ENCODE measurements around the gene GPC6. TPM values are rescaled to one million over a fixed set of nuclear protein-coding genes. Genes with fewer than 3 reads are reported as not detected.

Gene GPC6
- total and polyA plus RNA-seq, 9 of the 15 experiments (the other 6 are each of a cell fraction or from before 2014, with no cell fraction given) = under 0.01 to 0.20 (median 0.01) TPM; not detected in 4

DNA sequence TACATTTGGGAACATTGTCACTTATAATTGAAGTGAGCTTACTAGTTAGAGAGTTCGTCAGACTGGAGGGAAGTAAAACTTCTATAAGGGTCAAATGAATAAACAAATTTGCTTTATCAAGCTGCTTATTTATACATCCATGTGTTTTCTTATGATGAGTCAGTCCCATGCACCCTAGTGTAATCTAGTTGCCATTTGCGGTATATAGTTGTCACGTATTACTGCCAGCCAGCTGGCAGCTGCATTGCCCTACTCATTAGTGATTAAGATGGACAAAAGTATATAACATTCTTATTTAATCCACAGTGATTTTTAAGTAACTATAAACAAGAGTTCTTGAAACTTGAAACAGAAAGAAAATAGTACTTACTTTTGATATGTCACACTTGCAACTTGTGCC lies 182.4 kb downstream of the GPC6 start:
- Histone ChIP-seq H3K4me3 (no peak overlapping the region), H2AFZ (ENCODE audit: low read depth, low read length) (no peak overlapping the region), H3K36me3 (ENCODE audit: control insufficient read depth, insufficient read depth, low read length) (no peaks in the 10 kb centered on the region), H3K4me1 (replicated peaks in 1 of 2; ENCODE audit: control insufficient read depth in 2 of 2, insufficient read depth in 2 of 2, low read length in 2 of 2) (no peaks in the 10 kb centered on the region), H3K27ac (ENCODE audit: extremely low read depth, low read depth, low read length) (no peak overlapping the region), H3K27me3 (ENCODE audit: control insufficient read depth in 2 of 2, insufficient read depth in 2 of 2, low read length in 2 of 2) (no peaks in the 10 kb centered on the region), H3K79me2 (ENCODE audit: control insufficient read depth, insufficient read depth, low read length) (no peaks in the 10 kb centered on the region), H3K4me2 (ENCODE audit: insufficient read depth, low read length) (no peak overlapping the region), H3K9me1 (ENCODE audit: control insufficient read depth, insufficient read depth, low read length) (no peaks in the 10 kb centered on the region), H4K20me1 (replicated peaks; ENCODE audit: control insufficient read depth, insufficient read depth, low read length) (no peaks in the 10 kb centered on the region), H3K9me3 (replicated peaks; ENCODE audit: control insufficient read depth, insufficient read depth, low read depth, low read length) (no peaks in the 10 kb centered on the region), H3K9ac (ENCODE audit: insufficient read depth in 1 of 2, low read depth in 2 of 2, low read length in 2 of 2) (no peak overlapping the region)
- DNase-seq (ENCODE audit: extremely low read depth in 1 of 4, low spot score in 3 of 4) (no peak), FAIRE-seq (no peak), ATAC-seq (no peak)
- POLR2A ChIA-PET = no interaction called here
- TF ChIP-seq, protein P1, sequence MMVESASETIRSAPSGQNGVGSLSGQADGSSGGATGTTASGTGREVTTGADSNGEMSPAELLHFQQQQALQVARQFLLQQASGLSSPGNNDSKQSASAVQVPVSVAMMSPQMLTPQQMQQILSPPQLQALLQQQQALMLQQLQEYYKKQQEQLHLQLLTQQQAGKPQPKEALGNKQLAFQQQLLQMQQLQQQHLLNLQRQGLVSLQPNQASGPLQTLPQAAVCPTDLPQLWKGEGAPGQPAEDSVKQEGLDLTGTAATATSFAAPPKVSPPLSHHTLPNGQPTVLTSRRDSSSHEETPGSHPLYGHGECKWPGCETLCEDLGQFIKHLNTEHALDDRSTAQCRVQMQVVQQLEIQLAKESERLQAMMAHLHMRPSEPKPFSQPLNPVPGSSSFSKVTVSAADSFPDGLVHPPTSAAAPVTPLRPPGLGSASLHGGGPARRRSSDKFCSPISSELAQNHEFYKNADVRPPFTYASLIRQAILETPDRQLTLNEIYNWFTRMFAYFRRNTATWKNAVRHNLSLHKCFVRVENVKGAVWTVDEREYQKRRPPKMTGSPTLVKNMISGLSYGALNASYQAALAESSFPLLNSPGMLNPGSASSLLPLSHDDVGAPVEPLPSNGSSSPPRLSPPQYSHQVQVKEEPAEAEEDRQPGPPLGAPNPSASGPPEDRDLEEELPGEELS (CRISPR knock-in tag; IDR thresholded peaks at IDR 0.05; ENCODE audit: borderline replicate concordance) = no peak
- TF ChIP-seq HEY1 (CRISPR knock-in tag; IDR thresholded peaks at IDR 0.05; ENCODE audit: borderline replicate concordance) (no peak), TEAD1 (CRISPR knock-in tag; IDR thresholded peaks at IDR 0.05) (no peak), FIP1L1 (IDR thresholded peaks at IDR 0.05; ENCODE audit: low read depth, low read length, poor library complexity, severe bottlenecking) (no peak), CHCHD3 (CRISPR knock-in tag; IDR thresholded peaks at IDR 0.05) (no peak), HDAC8 (tag; IDR thresholded peaks at IDR 0.05) (no peak), LARP7 (IDR thresholded peaks at IDR 0.05) (no peak), ZBTB8A (IDR thresholded peaks at IDR 0.05; ENCODE audit: partially characterized antibody) (no peak), MXI1 (IDR thresholded peaks at IDR 0.05; ENCODE audit: low read depth, low read length) (no peak), NCOA6 (IDR thresholded peaks at IDR 0.05) (no peak), STAG1 (CRISPR knock-in tag; IDR thresholded peaks at IDR 0.05; ENCODE audit: borderline replicate concordance) (no peak), LCOR (CRISPR knock-in tag; IDR thresholded peaks at IDR 0.05) (no peak)
- TF ChIP-seq, protein P2, sequence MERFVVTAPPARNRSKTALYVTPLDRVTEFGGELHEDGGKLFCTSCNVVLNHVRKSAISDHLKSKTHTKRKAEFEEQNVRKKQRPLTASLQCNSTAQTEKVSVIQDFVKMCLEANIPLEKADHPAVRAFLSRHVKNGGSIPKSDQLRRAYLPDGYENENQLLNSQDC (CRISPR knock-in tag; IDR thresholded peaks at IDR 0.05) = no peak
- BruUV-seq (replicated peaks) = no TSS peak
- in situ Hi-C loops (cut with MboI) = loop anchor here (25.0 kb wide), 1 partner anchor 672 kb away; no protein-coding TSS in a partner anchor
- CTCF ChIA-PET (ENCODE audit: low intra/inter-chr PET ratio) = no interaction called here
- intact Hi-C loops (cut with micrococcal nuclease) = no loop called here
- 3% methylated on average over 3 of the region's 3 CpGs for WGBS (ENCODE audit: insufficient coverage, low coverage, missing lambda C conversion rate)
